ENCODE data around the gene FEN1. TPM values are rescaled to one million over a fixed set of nuclear protein-coding genes. Genes with fewer than 3 reads are reported as not detected.

The FEN1 gene
- total and polyA plus RNA-seq, 2 donors (not counting 1 experiment from before 2014, with no cell fraction given): 3.4 to 9.8 TPM

GRCh38 chr11:61782841-61783240, 9.9 kb upstream of the FEN1 start:
- ChIA-PET CTCF (interaction anchor here (1.5 kb wide), 1 partner anchor 88 kb away, joined by 3 read pairs; no protein-coding TSS in a partner anchor), POLR2A (no interaction called here)
- no peak for DNase-seq
- H3K27me3 ChIP-seq (replicated peaks in 1 of 4; ENCODE audit: control extremely low read depth in 1 of 4, control insufficient read depth in 3 of 4, insufficient read depth in 4 of 4, low read length in 3 of 4): peaks cover 0 to 4% (median 0%) of the 10 kb centered on the region in 4 experiments
- Mint-ChIP-seq H3K4me3 (no peak overlapping the region), H3K27ac (no peak overlapping the region), H3K9me3 (ENCODE audit: insufficient read depth) (no peaks in the 10 kb centered on the region), H3K27me3 (peaks cover 5% of the 10 kb centered on the region), H3K4me1 (peaks cover 8% of the 10 kb centered on the region)
- no peaks in the 10 kb centered on the region for H3K79me2 ChIP-seq (ENCODE audit: control insufficient read depth, insufficient read depth, low read length)
- H3K9ac ChIP-seq (ENCODE audit: low read length): no peak overlapping the region
- H4K20me1 ChIP-seq (ENCODE audit: control insufficient read depth, insufficient read depth, low read length, poor library complexity, severe bottlenecking): peaks cover 11% of the 10 kb centered on the region
- peaks cover 11 to 13% of the 10 kb centered on the region in 2 donors for H3K4me1 ChIP-seq (ENCODE audit: control insufficient read depth in 2 of 2, insufficient read depth in 2 of 2, low read length in 2 of 2)
- intact Hi-C loops (cut with micrococcal nuclease): no loop called here
- H3K27ac ChIP-seq (ENCODE audit: low read length in 2 of 2): no peak overlapping the region
- H3K4me3 ChIP-seq (ENCODE audit: control extremely low read depth in 1 of 5, extremely low read depth in 1 of 5, insufficient read depth in 1 of 5, low read depth in 2 of 5, low read length in 4 of 5): no peak overlapping the region
- no peak for ATAC-seq (ENCODE audit: low read depth)
- TF ChIP-seq, protein P1, sequence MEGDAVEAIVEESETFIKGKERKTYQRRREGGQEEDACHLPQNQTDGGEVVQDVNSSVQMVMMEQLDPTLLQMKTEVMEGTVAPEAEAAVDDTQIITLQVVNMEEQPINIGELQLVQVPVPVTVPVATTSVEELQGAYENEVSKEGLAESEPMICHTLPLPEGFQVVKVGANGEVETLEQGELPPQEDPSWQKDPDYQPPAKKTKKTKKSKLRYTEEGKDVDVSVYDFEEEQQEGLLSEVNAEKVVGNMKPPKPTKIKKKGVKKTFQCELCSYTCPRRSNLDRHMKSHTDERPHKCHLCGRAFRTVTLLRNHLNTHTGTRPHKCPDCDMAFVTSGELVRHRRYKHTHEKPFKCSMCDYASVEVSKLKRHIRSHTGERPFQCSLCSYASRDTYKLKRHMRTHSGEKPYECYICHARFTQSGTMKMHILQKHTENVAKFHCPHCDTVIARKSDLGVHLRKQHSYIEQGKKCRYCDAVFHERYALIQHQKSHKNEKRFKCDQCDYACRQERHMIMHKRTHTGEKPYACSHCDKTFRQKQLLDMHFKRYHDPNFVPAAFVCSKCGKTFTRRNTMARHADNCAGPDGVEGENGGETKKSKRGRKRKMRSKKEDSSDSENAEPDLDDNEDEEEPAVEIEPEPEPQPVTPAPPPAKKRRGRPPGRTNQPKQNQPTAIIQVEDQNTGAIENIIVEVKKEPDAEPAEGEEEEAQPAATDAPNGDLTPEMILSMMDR (IDR thresholded peaks at IDR 0.05): no peak
- TF ChIP-seq EZH2 (IDR thresholded peaks at IDR 0.05; ENCODE audit: borderline replicate concordance, insufficient read depth, low read depth, low read length, poor library complexity, severe bottlenecking): no peak
- H3K9me3 ChIP-seq (ENCODE audit: control extremely low read depth in 1 of 3, control insufficient read depth in 2 of 3, insufficient read depth in 1 of 3, low read length in 2 of 3): no peaks in the 10 kb centered on the region
- peaks cover 0 to 17% of the 10 kb centered on the region in 2 experiments for H3K36me3 ChIP-seq (replicated peaks in 1 of 2; ENCODE audit: control extremely low read depth in 1 of 2, control insufficient read depth in 1 of 2, extremely low read depth in 1 of 2, insufficient read depth in 2 of 2, low read length in 1 of 2)
- WGBS (ENCODE audit: insufficient coverage): 96% methylated on average over 11 of the region's 11 CpGs
- no peak overlapping the region for H2AFZ ChIP-seq (ENCODE audit: insufficient read depth, low read depth, low read length, poor library complexity, severe bottlenecking)
- no peak overlapping the region for H3K4me2 ChIP-seq (replicated peaks; ENCODE audit: low read depth, low read length, poor library complexity, severe bottlenecking)

DNA sequence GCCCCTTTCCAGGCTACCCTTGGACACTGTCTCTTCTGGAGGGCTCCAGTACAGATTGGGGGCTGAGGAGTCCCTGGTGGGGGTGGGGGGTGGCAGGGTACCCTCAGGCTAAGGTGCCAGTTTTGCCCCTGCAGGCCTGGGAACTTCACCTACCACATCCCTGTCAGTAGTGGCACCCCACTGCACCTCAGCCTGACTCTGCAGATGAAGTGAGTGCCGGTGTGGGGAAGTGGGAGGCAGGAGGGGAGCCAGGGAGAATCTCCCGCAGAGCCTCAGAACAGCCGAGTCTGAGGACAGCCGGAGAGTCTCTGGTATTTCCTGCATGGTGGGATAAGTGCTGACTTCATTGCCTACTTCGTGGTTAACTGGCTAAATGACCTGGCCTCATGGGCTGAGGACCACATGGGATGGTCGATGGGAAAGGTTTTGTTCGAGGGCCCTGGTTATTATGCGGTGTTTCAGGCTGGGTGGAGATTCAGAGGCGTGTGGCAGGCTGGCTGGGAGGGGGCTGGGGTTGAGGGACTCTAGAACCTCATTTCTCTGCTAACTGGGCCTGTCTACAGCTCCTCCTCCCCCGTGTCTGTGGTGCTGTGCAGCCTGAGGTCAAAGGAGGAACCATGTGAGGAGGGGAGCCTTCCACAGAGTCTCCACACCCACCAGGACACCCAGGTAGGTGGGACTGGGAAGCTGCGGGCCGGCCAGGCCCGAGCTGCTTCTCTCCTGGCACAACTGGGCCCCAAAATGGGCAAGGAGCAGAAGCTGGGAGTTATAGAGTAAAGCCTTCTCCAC, 8.8 kb upstream of the FEN1 start:
- Mint-ChIP-seq H3K27me3 (no peaks in the 10 kb centered on the region), H3K9me3 (ENCODE audit: insufficient read depth) (no peaks in the 10 kb centered on the region), H3K4me3 (no peak overlapping the region), H3K4me1 (peaks cover 4% of the 10 kb centered on the region), H3K27ac (no peak overlapping the region)
- H3K79me2 ChIP-seq (ENCODE audit: control insufficient read depth, insufficient read depth, low read length): peaks cover 2% of the 10 kb centered on the region
- ChIA-PET POLR2A (no interaction called here), CTCF (interaction anchor here (1.4 kb wide), 1 partner anchor 13 kb away, joined by 5 read pairs; no protein-coding TSS in a partner anchor)
- H3K27me3 ChIP-seq (replicated peaks in 1 of 4; ENCODE audit: control extremely low read depth in 1 of 4, control insufficient read depth in 3 of 4, insufficient read depth in 4 of 4, low read length in 3 of 4): peaks cover 0 to under 1% (median 0%) of the 10 kb centered on the region in 4 experiments
- DNase-seq (no peak), ATAC-seq (ENCODE audit: low read depth) (no peak)
- 79% methylated on average over 10 of the region's 13 CpGs for WGBS (ENCODE audit: insufficient coverage)
- intact Hi-C loops (cut with micrococcal nuclease): no loop called here
- no peak overlapping the region for H2AFZ ChIP-seq (ENCODE audit: insufficient read depth, low read depth, low read length, poor library complexity, severe bottlenecking)
- H3K4me2 ChIP-seq (replicated peaks; ENCODE audit: low read depth, low read length, poor library complexity, severe bottlenecking): no peak overlapping the region
- H3K9ac ChIP-seq (ENCODE audit: low read length): no peak overlapping the region
- peaks cover 11% of the 10 kb centered on the region for H4K20me1 ChIP-seq (ENCODE audit: control insufficient read depth, insufficient read depth, low read length, poor library complexity, severe bottlenecking)
- peaks cover 0 to 27% of the 10 kb centered on the region in 2 experiments for H3K36me3 ChIP-seq (replicated peaks in 1 of 2; ENCODE audit: control extremely low read depth in 1 of 2, control insufficient read depth in 1 of 2, extremely low read depth in 1 of 2, insufficient read depth in 2 of 2, low read length in 1 of 2)
- no peaks in the 10 kb centered on the region for H3K9me3 ChIP-seq (ENCODE audit: control extremely low read depth in 1 of 3, control insufficient read depth in 2 of 3, insufficient read depth in 1 of 3, low read length in 2 of 3)
- H3K4me3 ChIP-seq (ENCODE audit: control extremely low read depth in 1 of 5, extremely low read depth in 1 of 5, insufficient read depth in 1 of 5, low read depth in 2 of 5, low read length in 4 of 5): no peak overlapping the region
- TF ChIP-seq, protein P1 (IDR thresholded peaks at IDR 0.05): no peak
- no peak for TF ChIP-seq EZH2 (IDR thresholded peaks at IDR 0.05; ENCODE audit: borderline replicate concordance, insufficient read depth, low read depth, low read length, poor library complexity, severe bottlenecking)
- H3K4me1 ChIP-seq (ENCODE audit: control insufficient read depth in 2 of 2, insufficient read depth in 2 of 2, low read length in 2 of 2): peaks cover 9 to 12% of the 10 kb centered on the region in 2 donors
- no peak overlapping the region for H3K27ac ChIP-seq (ENCODE audit: low read length in 2 of 2)

All from B cell (primary cell).